H1 (cell line): ENCODE results near the gene SCYL3. TPM values are rescaled to one million over a fixed set of nuclear protein-coding genes. Genes with fewer than 3 reads are reported as not detected.

Experiments used
- CTCF ChIA-PET: fragments of 300-600 bp; sonication (Branson Sonifier 250); formaldehyde crosslinking; loops from one replicate; lab custom pipeline; 2021; ENCODE audit not compliant: partially characterized antibody; lab: Charles Lee
- POLR2A ChIA-PET: fragments of 300-600 bp; sonication (Branson Sonifier 250); formaldehyde crosslinking; loops from one replicate; lab custom pipeline; 2021; ENCODE audit warnings: inconsistent platforms; ENCODE audit not compliant: partially characterized antibody; lab: Charles Lee
- DNase-seq, 2 experiments: peaks; one replicate each; pipeline versions ENCODE4 v3.0.0 to v3.0.0-alpha.2; 2010 to 2022; ENCODE audit warnings: low spot score in 2 of 2, low read depth in 1 of 2, mixed read lengths in 1 of 2
- FAIRE-seq: peaks from 2 replicates; lab custom pipeline; 2011; peaks lifted over from hg19 to GRCh38; lab: Jason Lieb, UNC
- H2AFZ ChIP-seq: 2 replicates; pipeline ENCODE4 v1.8.1; 2012; ENCODE audit warnings: low read length, inconsistent platforms
- H2AK5ac ChIP-seq: 2 replicates; pipeline ENCODE4 v1.6.1; 2013; ENCODE audit warnings: low read depth, low read length
- H2BK120ac ChIP-seq: replicated peaks from 2 replicates; pipeline ENCODE3; 2013; ENCODE audit warnings: low read depth, low read length, inconsistent platforms
- H2BK12ac ChIP-seq: 2 replicates; pipeline ENCODE4 v1.6.1; 2013; ENCODE audit warnings: low read depth, low read length
- H2BK15ac ChIP-seq: 2 replicates; pipeline ENCODE4 v1.6.1; 2013; ENCODE audit warnings: low read length
- H2BK20ac ChIP-seq: 2 replicates; pipeline ENCODE4 v1.6.1; 2013; ENCODE audit warnings: low read length
- H2BK5ac ChIP-seq: 2 replicates; pipeline ENCODE4 v1.6.1; 2013; ENCODE audit warnings: low read depth, low read length
- H3K14ac ChIP-seq: 2 replicates; pipeline ENCODE4 v1.6.1; 2013; ENCODE audit warnings: inconsistent platforms; ENCODE audit not compliant: insufficient read length
- H3K18ac ChIP-seq: 2 replicates; pipeline ENCODE4 v1.6.1; 2013; ENCODE audit warnings: low read length; ENCODE audit errors: extremely low read depth
- H3K23ac ChIP-seq: 2 replicates; pipeline ENCODE4 v1.6.1; 2013; ENCODE audit warnings: inconsistent platforms; ENCODE audit not compliant: insufficient read length
- H3K23me2 ChIP-seq: 2 replicates; pipeline ENCODE4 v1.6.1; 2013; ENCODE audit warnings: low read depth, low read length
- H3K27ac ChIP-seq: 2 replicates; pipeline ENCODE4 v1.6.1; 2011; ENCODE audit warnings: low read depth, low read length, inconsistent platforms
- H3K27me3 ChIP-seq, 4 experiments: replicated peaks in 1 of 4; 1 replicate in 1 of 4; 2 replicates in 3 of 4; pipeline versions ENCODE4 v1.6.1 to v1.8.1; 2011 to 2013; ENCODE audit warnings: low read length in 3 of 4, mild to moderate bottlenecking in 3 of 4, inconsistent platforms in 2 of 4, mixed read lengths in 2 of 4, moderate library complexity in 1 of 4; ENCODE audit not compliant: control insufficient read depth in 3 of 4, insufficient read depth in 3 of 4; ENCODE audit errors: extremely low read depth in 1 of 4
- H3K36me3 ChIP-seq, 4 experiments: 2 replicates each; pipeline versions ENCODE4 v1.6.1 to v1.8.1; 2011 to 2013; ENCODE audit warnings: mild to moderate bottlenecking in 4 of 4, low read length in 3 of 4, moderate library complexity in 2 of 4, control low read depth in 1 of 4, inconsistent platforms in 1 of 4; ENCODE audit not compliant: insufficient read depth in 4 of 4, control insufficient read depth in 2 of 4
- H3K4ac ChIP-seq: replicated peaks from 2 replicates; pipeline ENCODE3; 2013; ENCODE audit warnings: low read length, low read depth, mixed read lengths, inconsistent platforms; ENCODE audit not compliant: insufficient read length
- H3K4me1 ChIP-seq, 4 experiments: replicated peaks in 1 of 4; 1 replicate in 1 of 4; 2 replicates in 3 of 4; pipeline versions ENCODE4 v1.6.1 to v1.8.1; 2011 to 2013; ENCODE audit warnings: low read length in 3 of 4, inconsistent platforms in 2 of 4, mixed read lengths in 1 of 4; ENCODE audit not compliant: insufficient read depth in 4 of 4, control insufficient read depth in 3 of 4
- H3K4me2 ChIP-seq, 2 experiments: 2 replicates each; pipeline versions ENCODE4 v1.6.1 to v1.8.1; 2011 to 2013; ENCODE audit warnings: low read depth in 2 of 2, low read length in 2 of 2, control low read depth in 1 of 2, inconsistent platforms in 1 of 2, mild to moderate bottlenecking in 1 of 2; ENCODE audit not compliant: insufficient read depth in 1 of 2
- H3K4me3 ChIP-seq, 4 experiments: fragments of 200-600, 300-600 bp in 1 of 4; sonication (generic), shearing (Covaris generic), sonication (Bioruptor Twin) in 1 of 4; 2 replicates each; pipeline versions ENCODE4 v1.5.1 to v1.8.1; 2011 to 2016; ENCODE audit warnings: low read length in 4 of 4, low read depth in 3 of 4, control low read depth in 2 of 4, inconsistent platforms in 2 of 4, mild to moderate bottlenecking in 2 of 4, mixed read lengths in 1 of 4, moderate library complexity in 1 of 4; ENCODE audit not compliant: insufficient read depth in 2 of 4; ENCODE audit errors: extremely low read depth in 1 of 4
- H3K56ac ChIP-seq: replicated peaks from 2 replicates; pipeline ENCODE3; 2013; ENCODE audit warnings: low read depth, mild to moderate bottlenecking, mixed read lengths, low read length, inconsistent platforms; ENCODE audit not compliant: insufficient read length
- H3K79me1 ChIP-seq: 2 replicates; pipeline ENCODE4 v1.6.1; 2013; ENCODE audit warnings: low read depth, low read length, control low read depth
- H3K79me2 ChIP-seq, 2 experiments: 2 replicates each; pipeline versions ENCODE4 v1.6.1 to v1.8.1; 2012 to 2013; ENCODE audit warnings: low read length in 2 of 2, mild to moderate bottlenecking in 2 of 2, inconsistent platforms in 1 of 2; ENCODE audit not compliant: insufficient read depth in 2 of 2, control insufficient read depth in 1 of 2
- H3K9ac ChIP-seq, 4 experiments: replicated peaks in 1 of 4; 1 replicate in 1 of 4; 2 replicates in 3 of 4; pipeline versions ENCODE4 v1.6.1 to v1.8.1; 2011 to 2013; ENCODE audit warnings: low read depth in 3 of 4, low read length in 3 of 4, control low read depth in 2 of 4, mild to moderate bottlenecking in 2 of 4, moderate library complexity in 2 of 4, inconsistent platforms in 1 of 4; ENCODE audit errors: extremely low read depth in 1 of 4
- H3K9me3 ChIP-seq, 2 experiments: 2 replicates each; pipeline versions ENCODE4 v1.6.1 to v1.8.1; 2012 to 2013; ENCODE audit warnings: mild to moderate bottlenecking in 2 of 2, moderate library complexity in 2 of 2, control low read depth in 1 of 2, inconsistent platforms in 1 of 2, low read depth in 1 of 2, low read length in 1 of 2, mixed read lengths in 1 of 2; ENCODE audit not compliant: insufficient read depth in 2 of 2
- H4K20me1 ChIP-seq, 2 experiments: replicated peaks in 1 of 2; 2 replicates each; pipeline versions ENCODE3 to v1.8.1; 2011 to 2013; ENCODE audit warnings: inconsistent platforms in 2 of 2, low read length in 2 of 2, mild to moderate bottlenecking in 1 of 2; ENCODE audit not compliant: insufficient read depth in 2 of 2, control insufficient read depth in 1 of 2
- H4K5ac ChIP-seq: 2 replicates; pipeline ENCODE4 v1.6.1; 2013; ENCODE audit warnings: low read length, low read depth, mixed read lengths, inconsistent platforms; ENCODE audit not compliant: insufficient read length
- H4K8ac ChIP-seq: 2 replicates; pipeline ENCODE4 v1.8.0; 2013; ENCODE audit warnings: mild to moderate bottlenecking, moderate library complexity, low read length, inconsistent platforms; ENCODE audit not compliant: insufficient read depth; ENCODE audit errors: extremely low read depth
- H4K91ac ChIP-seq: replicated peaks from 2 replicates; pipeline ENCODE3; 2013; ENCODE audit warnings: low read length, mixed read lengths, inconsistent platforms; ENCODE audit not compliant: insufficient read length
- GABPA ChIP-seq: IDR thresholded peaks from 2 replicates; pipeline ENCODE4 v1.6.1; 2011; ENCODE audit warnings: mild to moderate bottlenecking, low read length, moderate library complexity, borderline replicate concordance; ENCODE audit not compliant: insufficient read depth
- HDAC2 ChIP-seq, 2 experiments: fragments of 300-600 bp in 1 of 2; sonication (generic) in 1 of 2; IDR thresholded peaks; 2 replicates each; pipeline ENCODE4 v1.6.1; 2011 to 2012; ENCODE audit warnings: low read depth in 2 of 2, low read length in 2 of 2, mild to moderate bottlenecking in 2 of 2, moderate library complexity in 2 of 2, borderline replicate concordance in 1 of 2, inconsistent platforms in 1 of 2
- KDM5A ChIP-seq: fragments of 200-600 bp; IDR thresholded peaks from 2 replicates; pipeline ENCODE4 v1.7.1; 2012; ENCODE audit warnings: mild to moderate bottlenecking, low read length, inconsistent platforms, mixed read lengths
- PHF8 ChIP-seq: fragments of 200-600 bp; sonication (generic); conservative IDR thresholded peaks from 2 replicates; pipeline ENCODE4 v1.7.1; 2012; ENCODE audit warnings: low read depth, mild to moderate bottlenecking, inconsistent platforms, low read length, moderate library complexity
- RFX5 ChIP-seq: IDR thresholded peaks from 2 replicates; pipeline ENCODE4 v1.6.1; 2011; ENCODE audit warnings: low read depth, low read length, improper control_type of control experiment, borderline replicate concordance
- SIN3A ChIP-seq, 2 experiments: IDR thresholded peaks in 1 of 2; conservative IDR thresholded peaks in 1 of 2; 2 replicates each; pipeline ENCODE4 v1.6.1; 2011 to 2012; ENCODE audit warnings: low read length in 2 of 2, improper control_type of control experiment in 1 of 2, low read depth in 1 of 2, mild to moderate bottlenecking in 1 of 2
- SP1 ChIP-seq: IDR thresholded peaks from 2 replicates; pipeline ENCODE4 v1.6.1; 2011; ENCODE audit warnings: low read depth, low read length
- SUZ12 ChIP-seq: fragments of 200-600 bp; sonication (generic); IDR thresholded peaks from 2 replicates; pipeline ENCODE4 v1.6.1; 2012; ENCODE audit warnings: mild to moderate bottlenecking, inconsistent platforms, low read length, moderate library complexity, mixed read lengths
- ZNF274 ChIP-seq: IDR thresholded peaks from 2 replicates; pipeline ENCODE4 v1.7.0; 2012; ENCODE audit warnings: low read length, borderline replicate concordance; ENCODE audit errors: extremely low read depth
- WGBS, 2 experiments: shearing (Covaris generic) in 1 of 2; methylation state at CpG; one replicate each; pipeline versions ENCODE4 v1.1.6 to v1.1.7; 2013 to 2015; ENCODE audit warnings: low lambda C conversion rate in 2 of 2, mixed read lengths in 2 of 2, inconsistent platforms in 1 of 2, low coverage in 1 of 2, missing lambda C conversion rate in 1 of 2; ENCODE audit not compliant: insufficient replicate concordance in 2 of 2, insufficient coverage in 1 of 2, insufficient read length in 1 of 2; ENCODE audit errors: extremely low coverage in 1 of 2, missing lambda C conversion rate in 1 of 2; 5-methylcytosine and 5-hydroxymethylcytosine counted together
- polyA plus RNA-seq, 7 experiments: library from polyadenylated mRNA; depleted of rRNA in 3 of 7; stranded (reverse) in 5 of 7; unstranded in 2 of 7; fragments of >200 nt in 5 of 7; fragments of 200-250 nt in 2 of 7; gene quantifications; 1 replicate in 5 of 7; 2 replicates in 1 of 7; 4 replicates in 1 of 7; pipeline versions ENCODE4 v1.2.1 to v1.2.3, GENCODE V29; 2011 to 2013; ENCODE audit warnings: missing spikeins in 2 of 7, mixed read lengths in 2 of 7
- total RNA-seq: library from RNA; stranded (reverse); fragmentation: NEBNext Ultra II Directional; extraction: Animal tissue kit (Norgen Biotek cat#: 25700); gene quantifications from 2 replicates; pipeline ENCODE4 v1.2.1, GENCODE V29; 2021

The SCYL3 gene
- total and polyA plus RNA-seq, 2 of the 8 experiments (the other 6 are each of a cell fraction or from before 2014, with no cell fraction given): 2.7 to 5.3 TPM

DNA sequence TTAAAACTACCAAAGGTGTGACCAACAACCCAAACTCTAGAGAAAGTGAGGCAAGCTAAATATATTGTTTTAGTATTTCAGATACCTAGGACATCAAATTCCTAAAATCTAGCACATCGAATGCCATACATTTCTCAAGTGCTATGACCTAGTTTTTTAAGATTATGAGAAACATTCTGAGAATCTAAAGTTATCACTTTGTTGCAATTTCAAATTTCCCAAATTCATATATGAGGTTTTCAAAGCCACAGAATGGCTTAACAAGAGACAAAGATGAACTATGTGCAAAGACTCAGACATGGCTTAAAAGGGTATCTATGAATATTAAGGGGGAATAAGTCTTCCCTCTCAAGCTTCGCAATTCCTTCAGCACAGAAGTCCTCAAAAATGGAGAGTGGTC lies 6.8 kb downstream of the SCYL3 start:
- no peak overlapping the region for H3K14ac ChIP-seq
- peaks cover 0 to 18% of the 10 kb centered on the region in 2 experiments; a peak in 2 of 4 replicates for H3K79me2 ChIP-seq
- WGBS, 2 experiments: 80% methylated on average over 2 of the region's 2 CpGs; no CpG with 5 or more reads in 1 of the 2 experiments
- H3K23me2 ChIP-seq: no peaks in the 10 kb centered on the region
- H2BK20ac ChIP-seq: no peak overlapping the region
- H2BK120ac ChIP-seq: no peak overlapping the region
- ChIA-PET POLR2A (no interaction called here), CTCF (interaction anchor here (1.2 kb wide), 1 partner anchor 785 kb away, joined by 3 read pairs; no protein-coding TSS in a partner anchor)
- H2BK12ac ChIP-seq: no peak overlapping the region
- H3K36me3 ChIP-seq: peaks cover 0 to 19% (median 8%) of the 10 kb centered on the region in 4 experiments; a peak in 4 of 8 replicates
- no peak overlapping the region for H3K4me2 ChIP-seq
- no peak overlapping the region for H2BK5ac ChIP-seq
- H3K4me1 ChIP-seq: peaks cover 0 to 10% (median 5%) of the 10 kb centered on the region in 4 experiments; a peak in 4 of 7 replicates
- TF ChIP-seq ZNF274: no peak
- no peak for TF ChIP-seq KDM5A
- TF ChIP-seq GABPA: no peak
- no peak for TF ChIP-seq HDAC2 (IDR thresholded peaks at IDR 0.05; ENCODE audit: borderline replicate concordance in 1 of 2, low read depth in 2 of 2, low read length in 2 of 2)
- no peak for TF ChIP-seq SIN3A (conservative IDR thresholded peaks at IDR 0.05 in 1 of 2, IDR thresholded peaks at IDR 0.05 in 1 of 2; ENCODE audit: low read depth in 1 of 2, low read length in 2 of 2)
- TF ChIP-seq SUZ12: no peak
- no peak for TF ChIP-seq SP1
- TF ChIP-seq PHF8: no peak
- no peak for TF ChIP-seq RFX5
- no peak overlapping the region for H2AFZ ChIP-seq
- no peak overlapping the region for H4K8ac ChIP-seq
- no peak overlapping the region for H3K9ac ChIP-seq
- H3K4me3 ChIP-seq: no peak overlapping the region
- H4K5ac ChIP-seq: no peak overlapping the region
- FAIRE-seq (no peak), DNase-seq (no peak)
- H3K23ac ChIP-seq: no peak overlapping the region
- no peak overlapping the region for H4K91ac ChIP-seq
- H3K79me1 ChIP-seq: peaks cover 2% of the 10 kb centered on the region; the same call in 1 of the 2 replicates
- H2BK15ac ChIP-seq: no peak overlapping the region
- H3K27me3 ChIP-seq: no peaks in the 10 kb centered on the region
- H4K20me1 ChIP-seq: peaks cover 0 to 7% of the 10 kb centered on the region in 2 experiments
- H3K4ac ChIP-seq: no peak overlapping the region
- H3K56ac ChIP-seq: no peak overlapping the region
- H2AK5ac ChIP-seq: no peak overlapping the region
- no peak overlapping the region for H3K27ac ChIP-seq
- no peak overlapping the region for H3K18ac ChIP-seq
- H3K9me3 ChIP-seq: peaks cover 0 to 4% of the 10 kb centered on the region in 2 experiments; a peak in 1 of 4 replicates
